Hepatocyte (in vitro differentiated cells): ENCODE measurements around the gene IDH2.

Source experiments
- CTCF ChIP-seq: fragments of 200-600 bp; sonication (generic); IDR thresholded peaks from 2 replicates; pipeline ENCODE4 v1.5.1; 2016; ENCODE audit warnings: antibody characterized with exemption, mild to moderate bottlenecking; ENCODE audit not compliant: poor library complexity
- EZH2 ChIP-seq: fragments of 200-600 bp; sonication (generic); IDR thresholded peaks from 2 replicates; pipeline ENCODE4 v1.6.1; 2016; ENCODE audit warnings: antibody characterized with exemption, mild to moderate bottlenecking, borderline replicate concordance
- EZH2phosphoT487 ChIP-seq: fragments of 200-600 bp; sonication (generic); IDR thresholded peaks from one replicate; pipeline ENCODE4 v1.6.1; 2018; ENCODE audit warnings: antibody characterized with exemption, mild to moderate bottlenecking, low read depth, moderate library complexity; ENCODE audit not compliant: unreplicated experiment, severe bottlenecking

- TF ChIP-seq CTCF (no peak), EZH2phosphoT487 (no peak), EZH2 (no peak)
Observed at GRCh38 chr15:90076716-90077115, 25.6 kb downstream of the IDH2 start.
